Stimulated activated CD4-positive, alpha-beta T cell treated with anti-CD3 and anti-CD28 coated beads, TNF-alpha, amount 100 ng/mL, for 48 hours (primary cell): ENCODE data around the gene B4GALT6.

Source experiments
- DNase-seq, 3 donors: peaks; one replicate each; pipeline ENCODE4 v3.0.0-alpha.2; 2020; ENCODE audit warnings: low read depth in 3 of 3

B4GALT6 gene

DNA sequence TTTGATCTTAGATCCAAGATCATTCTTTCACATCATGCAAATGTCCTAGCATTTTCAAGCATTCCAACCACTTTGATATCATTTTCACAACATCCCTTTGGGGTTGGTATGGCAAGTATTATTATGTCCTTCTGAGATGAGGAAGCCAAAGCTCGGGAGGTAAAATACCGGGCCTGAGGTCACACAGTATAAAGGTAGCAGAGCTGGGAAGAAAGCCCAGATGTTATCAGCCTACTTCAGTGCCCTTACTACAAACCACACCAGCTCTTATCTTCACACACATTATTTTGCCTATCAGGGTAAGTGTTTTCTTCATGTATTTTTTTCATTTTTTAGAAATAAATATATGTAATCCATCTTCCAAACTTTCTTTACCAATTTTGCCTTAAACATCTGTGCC is 4.2 kb upstream of the B4GALT6 start:
- DNase-seq, result no peak

DNA sequence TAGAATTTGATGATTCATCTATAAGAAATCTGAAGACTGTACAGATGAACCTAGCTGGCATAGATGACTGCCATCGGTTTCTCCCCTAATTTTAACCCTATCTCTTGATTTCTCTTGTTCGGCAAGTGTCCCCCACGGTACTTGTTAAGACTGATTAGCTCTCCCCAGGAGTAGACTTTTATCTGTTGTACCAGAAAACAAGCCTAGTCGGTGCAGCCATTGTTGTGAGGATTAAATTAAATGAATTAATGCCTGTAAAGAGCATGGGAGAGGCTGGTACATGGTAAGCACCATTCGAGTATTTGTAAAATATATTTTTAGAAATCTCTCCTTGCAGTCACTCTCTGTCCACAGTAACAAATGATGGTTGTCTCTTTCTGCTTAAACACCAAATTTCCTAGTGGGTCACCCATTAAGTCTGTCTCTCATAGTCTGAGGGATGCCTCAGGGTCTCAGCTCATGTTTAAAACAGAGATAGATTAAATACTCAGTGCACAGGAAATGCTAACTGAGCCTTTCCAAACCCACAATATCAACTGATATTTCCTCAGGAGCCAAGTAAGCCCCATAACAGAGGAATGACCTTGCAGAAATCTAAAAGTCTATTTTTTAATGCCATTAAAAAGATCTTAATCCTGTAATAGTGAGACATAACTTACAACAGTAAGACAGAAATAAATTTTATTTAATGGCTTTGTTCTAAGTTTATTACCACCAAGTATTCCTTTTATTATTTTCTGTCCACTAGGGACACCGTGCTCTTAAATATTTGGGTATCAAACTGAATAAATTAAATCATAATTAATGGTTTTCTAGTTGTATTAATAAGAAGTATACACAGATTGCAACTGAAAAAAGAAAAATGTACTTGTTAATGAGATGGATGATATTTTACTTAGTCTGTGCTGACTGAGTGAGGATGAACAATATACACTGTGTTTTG is 2.9 kb upstream of the B4GALT6 start:
- DNase-seq, result no peak

DNA sequence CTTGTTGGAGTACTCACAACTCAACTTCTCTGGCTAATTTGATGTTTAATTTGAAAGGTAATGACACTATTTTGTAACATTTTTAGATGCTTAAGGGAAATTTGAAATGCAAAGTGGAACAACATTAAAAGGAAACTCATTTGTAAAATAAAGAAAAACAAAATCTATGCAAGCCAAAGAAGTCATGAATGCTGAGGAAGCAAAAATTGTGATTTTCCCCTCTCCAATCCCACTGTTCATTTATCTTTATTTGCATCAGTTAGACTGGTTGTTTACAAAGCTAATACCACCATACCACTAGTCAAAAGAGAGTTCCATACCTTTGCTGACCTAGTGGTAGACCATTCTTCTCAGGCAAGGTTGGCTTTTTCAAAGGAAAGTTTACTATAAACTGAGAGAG is 2.2 kb upstream of the B4GALT6 start:
- DNase-seq, result no peak

DNA sequence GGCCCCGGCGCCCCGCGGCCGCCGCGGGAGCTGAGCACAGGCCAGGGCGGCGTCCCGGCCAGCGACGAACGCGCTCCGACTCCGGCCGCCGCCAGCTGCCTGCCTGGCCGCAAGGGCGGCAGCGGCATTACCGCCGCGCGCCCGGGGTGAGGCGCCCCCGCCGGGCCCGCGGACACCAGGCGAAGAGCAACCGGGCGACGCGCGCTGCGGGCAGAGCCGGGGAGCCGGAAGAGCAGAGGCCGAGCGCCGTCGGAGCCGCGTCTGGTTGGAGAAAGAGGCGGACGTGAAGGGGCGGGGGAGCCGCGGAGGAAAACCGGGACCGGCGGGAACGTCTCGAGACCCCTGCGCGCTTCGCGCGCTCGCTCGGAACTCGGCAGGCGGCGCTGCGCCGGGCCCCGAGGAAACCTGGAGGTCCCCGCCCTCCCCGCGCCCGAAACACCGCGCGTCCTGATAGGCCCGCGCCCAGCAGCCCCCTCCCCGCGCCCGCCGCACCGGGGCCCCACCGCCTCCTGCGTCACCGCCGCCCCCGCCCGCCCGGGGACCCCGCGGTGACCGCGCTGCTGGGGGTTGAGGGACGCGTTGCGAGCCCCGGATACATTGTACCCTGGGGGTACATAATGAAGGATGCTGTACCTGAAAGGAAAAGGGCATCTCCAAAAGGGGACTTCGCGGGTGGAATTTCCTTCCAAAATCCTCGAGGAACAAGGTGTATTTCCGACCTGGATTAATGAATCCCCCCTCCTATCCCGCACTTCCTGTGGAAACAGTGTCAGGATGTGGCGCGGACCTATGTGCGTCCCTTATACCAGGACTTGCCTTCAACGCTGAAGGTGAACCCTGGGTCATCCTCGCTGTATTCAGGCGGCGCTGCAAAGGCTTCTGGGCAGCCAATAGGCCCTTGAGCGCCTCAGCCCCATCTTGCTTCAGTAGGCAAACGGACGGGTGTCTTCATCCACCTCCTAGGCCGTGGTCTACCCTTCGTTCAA is 1.0 kb upstream of the B4GALT6 start:
- DNase-seq, result peak in 2 of 3 donors; percentile 23 to 35

DNA sequence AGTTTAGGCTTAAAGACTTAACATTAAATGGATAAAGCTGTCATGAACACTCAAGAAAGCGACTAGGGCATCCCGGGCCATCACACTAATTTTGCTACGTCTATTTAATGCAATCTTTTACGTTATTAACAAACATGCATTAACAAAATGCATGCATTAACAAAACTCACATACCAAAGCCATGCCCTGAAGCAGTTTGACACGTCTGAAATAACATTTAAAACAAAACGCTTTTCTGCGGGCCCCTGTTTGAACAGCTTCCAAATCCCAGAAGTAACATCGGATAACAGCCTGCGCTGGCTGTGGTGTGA is 458 bp downstream of the B4GALT6 start:
- DNase-seq, result no peak

DNA sequence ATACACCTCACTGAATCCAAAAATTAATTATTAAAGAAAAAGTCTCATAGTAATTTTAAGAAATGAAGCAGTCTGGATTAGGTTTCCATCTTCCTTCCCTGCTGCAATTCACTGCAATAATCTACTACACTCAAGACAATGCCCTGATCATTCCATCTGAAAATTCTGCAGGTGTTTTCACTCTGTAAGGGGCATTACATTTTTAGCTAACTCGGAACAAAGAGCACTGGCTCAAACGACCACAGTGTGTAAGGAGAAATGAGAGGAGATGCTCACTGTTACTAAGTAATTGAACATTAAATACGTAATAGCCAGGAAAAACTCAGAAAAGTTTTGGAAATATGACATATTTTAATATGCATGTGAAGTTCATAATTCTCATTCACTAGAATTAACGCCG is 1.3 kb downstream of the B4GALT6 start:
- DNase-seq, result no peak

DNA sequence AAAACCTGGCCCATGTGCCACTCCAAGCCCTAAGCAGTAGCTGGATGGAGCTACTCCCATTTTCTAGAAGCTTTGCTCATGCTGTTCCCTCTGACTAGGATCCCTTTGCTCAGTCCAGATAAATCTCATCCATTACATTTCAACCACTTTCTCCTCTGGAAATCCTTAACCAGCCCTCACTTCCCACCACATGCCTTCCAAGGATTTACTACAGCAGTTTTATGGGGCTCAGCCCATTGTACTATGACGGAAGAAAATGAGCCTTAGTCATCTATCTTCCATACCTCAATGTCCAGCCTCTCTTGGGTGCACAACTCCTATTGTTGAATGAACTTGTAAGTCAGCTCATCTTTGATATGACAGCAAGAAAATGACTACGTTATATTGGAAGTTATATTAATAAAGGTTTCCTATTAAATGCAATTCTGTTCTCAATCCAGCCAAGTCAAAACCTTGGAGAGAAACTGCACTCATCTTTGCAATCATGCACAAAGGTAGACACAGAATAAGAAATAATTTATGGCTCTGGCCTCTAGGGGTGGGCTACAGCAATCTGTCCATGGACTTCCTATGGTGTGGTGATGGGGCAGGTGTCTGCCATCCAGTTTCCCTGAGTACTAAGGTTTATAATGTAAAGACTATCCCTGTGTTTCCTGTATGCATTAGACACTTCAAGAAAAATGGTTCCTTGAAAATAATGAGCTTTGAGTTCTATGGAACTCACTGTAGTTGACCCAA is 3.4 kb downstream of the B4GALT6 start:
- no peak for DNase-seq

DNA sequence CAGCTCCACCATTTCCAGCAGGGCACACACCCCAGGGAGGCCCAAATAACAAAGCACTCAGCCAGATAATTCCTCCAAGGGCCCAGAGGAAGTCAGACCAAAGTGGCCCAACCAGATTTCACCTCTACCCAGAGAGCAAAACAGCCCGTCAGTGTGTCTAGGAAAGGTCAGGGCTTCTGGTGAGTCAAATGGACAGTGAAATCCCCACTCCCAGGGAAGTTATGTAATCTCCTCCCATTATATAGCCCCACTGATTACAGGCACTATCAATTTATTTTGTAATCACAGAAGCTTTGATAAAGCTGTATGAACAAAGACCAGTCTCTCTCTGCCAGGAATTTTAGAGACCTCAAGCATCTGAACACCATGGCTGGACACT is 4.0 kb downstream of the B4GALT6 start:
- no peak for DNase-seq

DNA sequence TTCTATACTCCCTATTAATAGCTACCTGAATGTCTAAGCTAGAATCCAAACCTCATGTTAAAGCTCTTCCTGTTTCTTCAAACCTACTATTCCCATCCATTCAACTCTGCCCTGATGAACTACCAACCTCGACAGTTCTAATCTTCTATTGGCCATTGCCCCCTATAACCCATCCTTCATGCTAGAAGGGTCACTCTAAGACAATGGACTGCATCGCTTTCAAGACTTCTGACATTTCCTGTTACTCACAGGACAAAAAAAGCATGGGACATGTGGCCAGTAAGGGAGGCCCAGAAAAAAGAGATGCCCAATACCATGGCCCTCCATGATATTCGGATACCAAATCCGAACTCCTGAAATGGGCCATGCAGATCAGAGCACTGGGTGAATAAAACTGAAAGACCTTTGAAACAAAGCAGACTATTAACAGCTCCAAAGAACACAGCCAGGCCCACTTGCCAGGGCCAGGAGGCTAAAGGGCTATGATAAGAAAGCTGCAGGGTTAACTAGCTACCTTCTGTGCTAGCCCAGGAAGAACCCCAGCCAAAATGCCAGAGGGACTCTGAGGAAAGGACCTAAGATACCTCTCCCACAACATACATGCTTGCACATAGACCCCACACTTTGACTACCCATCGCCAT is 4.5 kb downstream of the B4GALT6 start:
- DNase-seq, result no peak

DNA sequence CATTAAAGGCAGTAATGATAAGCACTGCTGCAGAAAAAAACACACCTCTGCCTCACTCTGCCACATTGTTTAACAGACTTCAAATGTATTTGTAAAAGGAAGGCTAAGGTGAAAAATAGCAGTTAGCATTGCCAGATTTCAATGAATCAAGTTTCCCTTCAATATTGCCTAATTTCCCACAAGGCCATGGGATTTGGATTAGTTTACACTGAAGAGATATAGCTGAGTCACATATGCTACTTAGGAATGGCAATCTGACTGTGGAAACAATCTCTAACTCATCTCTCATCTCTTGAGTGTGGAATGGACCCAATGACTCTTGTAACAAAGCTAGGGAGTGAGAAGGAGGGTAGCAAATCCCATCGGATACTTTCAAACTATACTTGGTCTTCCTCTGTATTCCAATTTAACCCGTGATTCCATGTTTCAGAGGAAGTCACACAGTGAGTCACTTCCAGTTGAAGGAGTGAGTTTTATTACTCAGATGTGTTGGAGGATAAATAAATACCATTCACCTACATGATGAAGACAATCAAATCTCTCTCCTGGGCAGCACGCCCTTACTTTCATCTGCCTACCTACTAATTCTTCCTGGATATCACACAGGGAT is 5.1 kb downstream of the B4GALT6 start:
- no peak for DNase-seq

DNA sequence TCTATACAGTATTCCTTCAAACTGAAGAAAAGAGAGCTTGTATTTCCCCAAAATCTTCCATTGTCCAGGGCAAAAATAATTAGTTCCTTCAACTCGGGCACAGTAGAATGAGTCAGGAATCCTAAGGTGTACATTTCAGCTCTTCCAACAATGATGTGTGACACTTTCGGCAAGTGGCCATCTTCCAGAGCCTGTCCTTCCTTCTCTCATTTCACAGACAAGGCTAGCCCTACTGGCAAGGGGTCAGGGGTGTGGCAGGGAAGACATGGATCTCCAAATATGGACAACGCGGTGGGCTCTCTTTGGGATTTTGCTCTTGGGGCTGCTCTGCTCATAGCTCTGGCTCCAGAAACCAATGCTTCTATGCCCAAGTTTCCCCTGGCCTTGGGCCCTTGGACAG is 6.0 kb downstream of the B4GALT6 start:
- DNase-seq, result no peak

DNA sequence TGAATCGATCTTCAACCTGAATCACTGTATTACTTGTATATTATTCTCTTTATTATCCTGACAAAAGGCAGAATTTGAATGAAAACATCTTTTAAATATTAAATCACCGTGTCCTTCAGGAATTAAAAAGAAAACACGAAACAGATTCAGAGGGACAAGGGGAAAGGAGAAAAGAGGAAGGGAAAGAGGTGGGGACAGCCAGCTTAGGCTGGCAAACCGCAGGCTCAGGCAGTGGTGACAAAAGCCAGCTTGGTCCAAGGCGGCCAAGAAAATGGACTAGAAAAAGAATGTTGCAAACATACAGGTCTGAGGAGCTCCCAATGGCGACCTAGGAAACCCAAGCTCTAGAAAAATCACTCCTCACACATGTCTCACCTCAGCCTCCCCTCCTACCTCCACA is 6.8 kb downstream of the B4GALT6 start:
- DNase-seq, result no peak

DNA sequence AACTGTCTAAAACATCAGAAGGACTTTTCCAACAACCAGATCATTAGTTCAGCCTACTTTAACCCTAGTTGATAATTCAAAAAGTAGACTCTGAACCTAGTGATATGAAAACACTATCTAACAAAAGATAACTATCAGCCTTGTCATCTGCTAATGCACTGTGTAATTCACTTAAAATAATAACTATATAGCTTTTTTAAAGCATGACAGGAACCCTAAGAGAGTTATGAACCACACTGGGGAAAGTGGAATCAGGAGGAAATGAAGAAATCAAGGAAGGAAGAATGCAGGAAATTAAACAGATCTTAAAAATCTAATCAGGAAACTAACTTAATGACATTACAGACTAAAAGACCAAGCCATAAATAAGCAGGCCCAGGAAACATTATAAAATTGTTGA is 9.0 kb downstream of the B4GALT6 start:
- no peak for DNase-seq

DNA sequence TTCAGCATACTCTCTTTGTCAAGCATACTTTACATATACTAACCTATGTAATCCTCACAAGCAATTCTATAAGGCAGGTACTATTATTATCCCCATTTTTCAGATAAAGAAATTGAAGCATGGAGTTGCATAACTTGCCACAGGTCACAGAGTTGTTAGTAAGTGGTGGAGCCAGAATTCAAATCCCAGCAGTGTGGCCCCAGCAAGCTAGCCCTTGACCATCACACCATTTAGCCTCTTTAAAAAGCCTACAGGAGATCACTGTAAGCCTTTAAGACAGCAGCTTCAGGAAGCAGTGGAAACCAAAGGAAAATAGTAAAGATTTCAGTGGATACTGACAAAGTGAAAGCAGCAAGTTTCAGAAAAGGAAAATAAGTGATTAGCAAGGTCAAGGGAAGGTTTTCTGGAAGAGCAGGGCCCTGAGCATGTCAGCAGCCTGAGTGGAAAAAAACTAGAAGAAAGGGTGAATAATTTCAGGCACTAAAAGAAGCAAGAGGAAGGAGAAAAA is 11.7 kb downstream of the B4GALT6 start:
- no peak for DNase-seq

DNA sequence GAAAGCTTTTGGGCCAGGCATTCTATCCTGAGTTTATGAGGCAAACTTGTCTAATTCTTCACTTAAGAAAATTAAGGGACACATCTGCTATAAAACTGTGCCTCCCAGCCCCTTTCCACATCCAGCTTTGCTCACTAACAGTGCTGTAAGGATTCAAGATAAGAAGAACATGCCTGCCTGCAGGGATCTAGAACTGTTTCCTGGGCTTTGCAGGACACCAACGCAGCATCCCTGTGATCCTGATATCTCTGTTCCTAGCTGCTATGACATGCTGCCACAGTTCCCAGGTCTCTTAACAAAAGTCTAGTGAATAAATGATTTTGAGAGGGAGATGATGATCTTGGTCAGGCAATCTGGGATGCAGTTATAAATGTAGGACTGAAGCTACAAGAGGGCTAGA is 12.4 kb downstream of the B4GALT6 start:
- no peak for DNase-seq

DNA sequence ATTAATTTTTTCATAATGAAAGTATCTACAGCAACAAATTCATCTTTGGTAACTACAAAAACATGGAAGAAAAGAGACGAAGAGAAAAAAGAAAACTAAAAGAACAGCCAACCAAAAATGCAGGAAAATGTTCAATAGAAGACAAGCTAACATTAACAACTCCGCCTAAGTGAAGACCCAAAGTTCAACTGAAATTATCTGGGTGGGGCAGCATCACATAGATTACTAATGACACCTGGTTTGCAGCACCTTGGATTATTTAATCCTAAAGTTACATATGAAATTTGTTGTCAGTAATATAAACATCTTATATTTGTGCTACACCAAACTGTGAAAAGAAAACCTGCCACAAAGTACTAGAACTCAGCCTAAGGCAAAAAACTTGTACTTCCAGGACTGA is 14.8 kb downstream of the B4GALT6 start:
- no peak for DNase-seq

DNA sequence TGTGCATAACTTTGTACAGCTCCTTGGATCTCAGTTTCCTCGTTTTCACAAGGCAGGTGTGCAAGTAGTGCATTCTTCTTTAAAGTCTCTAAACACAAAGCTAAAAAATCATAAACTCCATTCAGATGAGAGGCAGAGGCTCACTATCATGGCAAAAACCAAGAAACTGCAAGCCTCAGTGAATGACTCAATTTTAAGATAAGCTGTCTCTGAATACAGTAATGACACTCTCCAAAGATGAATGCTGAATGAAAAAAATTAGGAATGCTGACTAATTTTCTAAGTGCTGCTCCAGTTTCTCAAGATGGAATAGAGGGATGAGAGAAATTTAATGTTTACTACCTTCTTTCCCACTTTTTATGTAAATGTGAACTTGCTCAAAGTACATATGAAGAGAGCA is 17.2 kb downstream of the B4GALT6 start:
- no peak for DNase-seq

DNA sequence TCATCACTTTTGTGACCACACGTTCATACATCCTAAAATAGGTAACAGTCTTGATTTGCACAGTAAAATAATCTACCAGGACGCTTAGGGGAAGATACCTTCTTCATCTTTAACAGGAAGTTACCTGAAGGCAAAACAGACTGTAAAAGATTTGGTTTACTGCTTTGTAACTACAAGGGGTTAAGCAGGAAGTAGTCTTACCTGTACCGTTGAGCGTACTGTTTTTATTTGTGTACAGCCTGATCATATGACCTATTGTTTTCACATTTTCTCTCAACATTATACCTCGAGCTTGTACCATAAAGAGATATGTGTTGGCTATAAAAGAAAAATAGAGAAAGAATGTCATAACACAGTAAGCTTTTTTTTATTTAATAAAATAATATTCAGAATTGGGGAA is 18.3 kb downstream of the B4GALT6 start:
- DNase-seq, result no peak

DNA sequence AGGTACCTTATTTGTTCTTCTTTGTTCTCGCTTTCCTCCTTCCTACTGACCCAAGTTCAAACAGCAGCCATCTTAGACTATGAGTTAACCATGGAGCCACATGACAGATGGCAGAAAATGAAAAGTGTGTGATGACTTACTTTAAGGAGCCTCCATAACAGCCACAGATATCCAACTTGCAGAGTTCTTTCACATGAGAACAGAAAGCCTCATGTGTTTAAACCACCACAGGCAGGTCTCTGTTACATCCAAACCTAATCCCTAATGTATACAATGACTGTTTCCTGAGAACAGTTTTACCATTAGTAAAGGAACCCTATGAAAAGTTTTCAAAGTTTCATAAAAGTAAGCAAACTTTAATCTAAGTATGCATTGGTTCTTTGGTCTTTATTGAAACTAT is 20.3 kb downstream of the B4GALT6 start:
- DNase-seq, result no peak

DNA sequence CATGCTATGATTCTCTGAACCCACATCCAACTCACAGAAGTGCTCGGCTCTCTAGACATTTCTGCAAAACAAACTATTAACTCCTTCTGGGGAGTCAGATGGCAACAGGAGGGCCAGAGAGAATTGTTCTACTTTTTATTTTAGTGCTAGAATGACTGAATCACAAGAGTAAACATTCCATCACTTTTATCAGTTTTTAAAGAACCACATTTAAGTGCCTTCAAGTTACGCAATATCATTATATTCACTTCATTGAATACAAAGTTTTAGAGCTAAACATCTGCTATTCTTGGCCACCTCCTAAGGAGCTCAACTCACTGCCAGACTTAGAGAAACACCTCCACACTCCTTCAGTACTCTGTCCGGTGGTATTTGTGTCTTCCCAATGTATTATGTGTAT is 22.4 kb downstream of the B4GALT6 start:
- no peak for DNase-seq

DNA sequence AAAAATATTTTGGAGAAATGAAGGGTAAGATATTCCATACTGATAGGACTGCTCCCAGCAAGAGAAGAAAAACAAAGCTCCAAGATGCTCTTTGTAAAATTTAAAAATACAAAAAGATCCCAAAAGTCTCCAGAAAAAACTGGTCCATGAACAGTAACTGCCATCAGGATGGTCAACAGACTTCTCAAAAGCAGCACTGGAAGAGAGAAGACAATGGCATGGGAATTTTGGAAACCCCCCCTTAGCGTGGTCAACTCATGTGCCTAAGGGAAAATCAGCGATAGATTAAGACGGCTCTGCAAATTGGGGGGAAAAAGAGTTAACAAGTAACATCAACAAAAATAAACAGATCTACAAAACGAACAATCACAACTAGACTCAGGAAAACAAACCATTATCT is 23.6 kb downstream of the B4GALT6 start:
- no peak for DNase-seq
